ENCODE data around the gene FGF6.

Gene FGF6

DNA sequence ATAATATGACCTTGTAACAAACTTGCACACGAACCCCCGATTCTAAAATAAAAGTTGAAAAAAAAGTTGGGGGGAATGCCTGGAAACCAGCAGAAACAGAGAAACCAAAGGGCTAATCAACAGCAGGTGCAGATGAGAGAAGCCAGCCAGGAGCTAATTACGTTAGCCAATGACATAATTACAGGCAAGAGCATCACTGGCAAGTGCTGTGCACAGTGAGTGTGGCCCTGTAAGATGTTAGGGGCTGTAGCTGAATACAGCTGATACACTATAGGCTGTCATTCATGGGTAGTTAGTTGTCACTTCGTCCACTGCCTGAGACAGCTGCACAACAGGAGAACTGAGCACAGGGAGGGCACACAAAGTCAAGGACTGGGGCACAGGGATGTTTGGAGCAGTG is 58.8 kb downstream of the FGF6 start:
- H2AFZ ChIP-seq (ENCODE audit: low read length) = no peak overlapping the region
- H3K4me2 ChIP-seq (ENCODE audit: low read length) = no peak overlapping the region
- H3K27ac ChIP-seq (ENCODE audit: low read depth, low read length, poor library complexity, severe bottlenecking) = no peak overlapping the region
- H3K27me3 ChIP-seq (ENCODE audit: insufficient read depth, low read length) = no peaks in the 10 kb centered on the region
- no peaks in the 10 kb centered on the region for H3K4me1 ChIP-seq (ENCODE audit: insufficient read depth, low read length, severe bottlenecking)
- H3K79me2 ChIP-seq (ENCODE audit: insufficient read depth, low read length) = no peaks in the 10 kb centered on the region
- no peaks in the 10 kb centered on the region for H4K20me1 ChIP-seq (ENCODE audit: insufficient read depth, low read length)
- TF ChIP-seq, protein P1, sequence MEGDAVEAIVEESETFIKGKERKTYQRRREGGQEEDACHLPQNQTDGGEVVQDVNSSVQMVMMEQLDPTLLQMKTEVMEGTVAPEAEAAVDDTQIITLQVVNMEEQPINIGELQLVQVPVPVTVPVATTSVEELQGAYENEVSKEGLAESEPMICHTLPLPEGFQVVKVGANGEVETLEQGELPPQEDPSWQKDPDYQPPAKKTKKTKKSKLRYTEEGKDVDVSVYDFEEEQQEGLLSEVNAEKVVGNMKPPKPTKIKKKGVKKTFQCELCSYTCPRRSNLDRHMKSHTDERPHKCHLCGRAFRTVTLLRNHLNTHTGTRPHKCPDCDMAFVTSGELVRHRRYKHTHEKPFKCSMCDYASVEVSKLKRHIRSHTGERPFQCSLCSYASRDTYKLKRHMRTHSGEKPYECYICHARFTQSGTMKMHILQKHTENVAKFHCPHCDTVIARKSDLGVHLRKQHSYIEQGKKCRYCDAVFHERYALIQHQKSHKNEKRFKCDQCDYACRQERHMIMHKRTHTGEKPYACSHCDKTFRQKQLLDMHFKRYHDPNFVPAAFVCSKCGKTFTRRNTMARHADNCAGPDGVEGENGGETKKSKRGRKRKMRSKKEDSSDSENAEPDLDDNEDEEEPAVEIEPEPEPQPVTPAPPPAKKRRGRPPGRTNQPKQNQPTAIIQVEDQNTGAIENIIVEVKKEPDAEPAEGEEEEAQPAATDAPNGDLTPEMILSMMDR (IDR thresholded peaks at IDR 0.05; ENCODE audit: low read length) = no peak
- TF ChIP-seq EZH2 (IDR thresholded peaks at IDR 0.05; ENCODE audit: borderline replicate concordance, low read length) = no peak
- H3F3A ChIP-seq (ENCODE audit: insufficient read depth, low read length) = no peaks in the 10 kb centered on the region
- no peaks in the 10 kb centered on the region for H3K9me3 ChIP-seq (ENCODE audit: low read length)
- no peaks in the 10 kb centered on the region for H3K36me3 ChIP-seq (ENCODE audit: insufficient read depth, low read length)
- H3K9ac ChIP-seq (ENCODE audit: low read length) = no peak overlapping the region
- H3K4me3 ChIP-seq (ENCODE audit: low read depth, low read length, poor library complexity, severe bottlenecking) = no peak overlapping the region
- no peaks in the 10 kb centered on the region for H3K9me2 ChIP-seq (ENCODE audit: low read depth, low read length)

Measured in OCI-LY1 (cell line).